NT2/D1 (cell line): Measurements from ENCODE around the gene SCN1B.

Source experiments
- SUZ12 ChIP-seq: IDR thresholded peaks from 2 replicates; pipeline ENCODE4 v1.6.1; 2011; ENCODE audit not compliant: insufficient read length, insufficient read depth; ENCODE audit errors: extremely low read depth
- YY1 ChIP-seq: IDR thresholded peaks from 2 replicates; pipeline ENCODE4 v1.6.1; 2011; ENCODE audit not compliant: insufficient read length, insufficient read depth

- TF ChIP-seq YY1, result no peak
- no peak for TF ChIP-seq SUZ12
Observed at GRCh38 chr19:35088131-35088913, 58.1 kb downstream of the SCN1B start.
